CD4-positive, alpha-beta T cell treated with Interleukin-21 for 1 hour (primary cell): Measurements from ENCODE around the gene TRAF2.
A peak's percentile ranks its signal among the peaks of the same experiment; 100 is the strongest.
"Not testable (repeated sequence)": the region's sequence is repeated elsewhere in the genome, so short reads cannot be mapped to it uniquely, and the experiment has no call there.

ENCODE experiments used
- DNase-seq: peaks from one replicate; pipeline ENCODE4 v3.0.0-alpha.2; 2020

The TRAF2 gene, protein sequence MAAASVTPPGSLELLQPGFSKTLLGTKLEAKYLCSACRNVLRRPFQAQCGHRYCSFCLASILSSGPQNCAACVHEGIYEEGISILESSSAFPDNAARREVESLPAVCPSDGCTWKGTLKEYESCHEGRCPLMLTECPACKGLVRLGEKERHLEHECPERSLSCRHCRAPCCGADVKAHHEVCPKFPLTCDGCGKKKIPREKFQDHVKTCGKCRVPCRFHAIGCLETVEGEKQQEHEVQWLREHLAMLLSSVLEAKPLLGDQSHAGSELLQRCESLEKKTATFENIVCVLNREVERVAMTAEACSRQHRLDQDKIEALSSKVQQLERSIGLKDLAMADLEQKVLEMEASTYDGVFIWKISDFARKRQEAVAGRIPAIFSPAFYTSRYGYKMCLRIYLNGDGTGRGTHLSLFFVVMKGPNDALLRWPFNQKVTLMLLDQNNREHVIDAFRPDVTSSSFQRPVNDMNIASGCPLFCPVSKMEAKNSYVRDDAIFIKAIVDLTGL

DNA sequence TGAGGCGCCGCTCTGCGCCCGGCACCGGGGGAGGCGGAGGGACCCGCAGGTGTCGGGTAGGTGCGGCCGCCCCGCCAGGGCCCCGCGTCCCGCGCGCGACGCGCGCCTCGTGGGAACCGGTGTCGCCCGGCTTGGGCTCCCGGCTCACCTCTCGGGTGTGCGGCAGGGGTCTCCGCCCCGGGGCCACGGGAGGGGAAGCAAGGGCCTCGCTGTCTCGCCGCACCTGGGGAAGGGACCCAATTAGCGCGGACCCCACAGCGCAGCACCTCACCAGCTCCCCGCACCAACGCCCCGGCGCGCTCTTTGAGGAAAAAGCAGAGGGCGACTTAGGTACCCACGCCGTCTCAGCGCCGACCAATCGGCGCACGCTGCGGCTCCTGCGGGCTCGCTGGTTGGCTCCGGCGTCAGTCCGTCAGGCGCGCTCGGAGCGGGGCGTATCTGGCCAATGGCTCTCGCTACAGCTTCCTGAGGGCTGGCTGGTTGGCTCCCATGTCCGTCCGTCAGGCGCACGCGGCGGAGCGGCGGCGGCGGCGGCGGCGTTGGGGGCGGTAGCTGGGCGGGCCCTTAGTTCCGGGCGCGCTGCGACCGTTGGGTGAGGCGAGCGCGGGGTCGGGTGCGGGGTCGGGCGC is at the start of gene TRAF2:
Gene TRAF2, plus strand, starts transcription at position 567 of the 629 bp plus-strand sequence. CDS start 12,225 bp downstream, outside the sequence.
- DNase-seq: peak; percentile 98

DNA sequence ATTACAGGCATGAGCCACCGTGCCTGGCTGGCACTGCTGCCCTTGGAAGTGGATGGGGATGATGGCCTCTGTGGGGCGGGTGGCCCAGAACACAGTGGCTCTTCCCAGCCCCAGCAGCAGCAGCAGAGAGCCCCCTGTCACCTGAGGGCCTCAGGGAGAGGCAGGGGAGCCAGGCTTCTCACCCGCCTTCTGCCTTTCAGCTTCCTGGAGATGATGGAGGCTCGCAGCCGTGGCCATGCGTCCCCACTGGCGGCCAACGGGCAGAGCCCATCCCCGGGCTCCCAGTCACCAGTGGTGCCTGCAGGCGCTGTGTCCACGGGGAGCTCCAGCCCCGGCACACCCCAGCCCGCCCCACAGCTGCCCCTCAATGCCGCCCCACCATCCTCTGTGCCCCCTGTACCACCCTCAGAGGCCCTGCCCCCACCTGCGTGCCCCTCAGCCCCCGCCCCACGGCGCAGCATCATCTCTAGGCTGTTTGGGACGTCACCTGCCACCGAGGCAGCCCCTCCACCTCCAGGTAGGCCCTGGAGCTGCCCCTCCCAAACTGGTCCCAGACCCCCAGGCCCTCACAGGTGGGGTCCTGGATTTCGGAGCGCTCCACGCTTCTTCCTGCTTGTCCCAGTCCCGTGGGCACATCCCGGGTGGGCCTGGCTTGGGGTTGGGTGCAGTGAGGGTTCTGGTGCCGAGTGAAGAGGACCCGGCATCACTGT is 49.0 kb upstream of the TRAF2 start:
- DNase-seq: no peak

- DNase-seq: not testable (repeated sequence)
Measured at GRCh38 chr9:136837856-136838277, 48.4 kb upstream of the TRAF2 start.

- no peak for DNase-seq
Measured at GRCh38 chr9:136838314-136839228, 47.7 kb upstream of the TRAF2 start.

GRCh38 chr9:136839229-136840139 is 46.8 kb upstream of the TRAF2 start:
- DNase-seq: no peak

GRCh38 chr9:136840140-136840876 is 46.0 kb upstream of the TRAF2 start:
- DNase-seq: no peak

GRCh38 chr9:136840877-136841645 is 45.3 kb upstream of the TRAF2 start:
- no peak for DNase-seq

- not testable (repeated sequence) for DNase-seq
Measured at GRCh38 chr9:136841646-136842379, 44.5 kb upstream of the TRAF2 start.

GRCh38 chr9:136842380-136842948 is 43.9 kb upstream of the TRAF2 start, which contains the start of gene AJM1:
TSS of gene AJM1 (plus strand) at chr9:136842478. CDS start at chr9:136844415, 1,937 bp downstream.
- DNase-seq: peak; percentile 85

- not testable (repeated sequence) for DNase-seq
Measured at GRCh38 chr9:136843159-136843800, 43.0 kb upstream of the TRAF2 start.

DNA sequence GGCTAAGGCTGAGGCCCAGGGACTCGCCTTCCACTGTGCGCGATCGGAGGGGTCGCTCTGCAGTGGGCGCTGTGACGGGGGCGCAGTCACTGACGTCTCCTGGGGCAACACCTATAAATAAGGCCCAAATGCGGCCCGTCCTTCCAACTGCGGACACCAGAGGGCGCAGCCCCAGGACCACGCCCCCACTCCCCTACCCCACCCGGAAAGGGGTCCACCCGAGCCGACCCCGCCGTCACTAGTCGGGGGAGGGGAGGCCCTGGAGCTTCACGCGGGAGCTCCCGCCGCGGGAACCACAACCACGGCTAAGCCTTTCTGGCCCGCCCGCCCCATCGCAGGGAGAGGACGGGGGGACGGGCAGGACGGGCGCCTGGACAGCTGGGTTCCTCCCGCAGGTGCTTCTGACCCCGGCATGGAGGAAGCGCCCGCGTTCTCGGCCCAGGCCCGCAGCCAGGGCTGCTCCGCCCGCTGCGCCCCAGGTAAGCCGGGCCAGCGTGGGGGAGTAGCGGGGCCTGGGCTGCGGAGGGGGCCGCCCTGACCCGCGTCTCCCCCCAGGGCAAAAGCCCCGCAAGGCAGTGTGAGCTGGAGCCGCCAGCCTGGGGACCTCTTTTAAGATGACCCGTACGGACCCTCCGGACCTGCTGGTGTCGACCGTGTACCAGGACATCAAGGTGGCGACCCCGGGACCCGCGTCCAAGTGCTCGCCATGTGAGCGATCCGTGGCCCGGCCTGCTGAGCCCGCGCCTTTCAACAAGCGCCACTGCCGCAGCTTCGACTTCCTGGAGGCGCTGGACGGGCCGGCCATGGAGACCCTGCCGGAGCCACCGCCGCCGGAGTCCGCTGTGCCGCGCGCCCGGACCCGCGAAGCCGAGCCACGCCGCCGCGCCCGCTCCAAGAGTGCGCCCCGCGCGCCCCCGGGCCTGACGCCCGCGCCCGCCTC is 42.2 kb upstream of the TRAF2 start:
- DNase-seq: peak; percentile 65

- DNase-seq: no peak
Measured at GRCh38 chr9:136844761-136845464, 41.4 kb upstream of the TRAF2 start.

GRCh38 chr9:136845465-136846260 is 40.7 kb upstream of the TRAF2 start:
- DNase-seq: no peak

- no peak for DNase-seq
Measured at GRCh38 chr9:136846376-136847087, 39.8 kb upstream of the TRAF2 start.
